H1 (cell line): ENCODE data around the gene RING1. TPM values are rescaled to one million over a fixed set of nuclear protein-coding genes. Genes with fewer than 3 reads are reported as not detected.
A peak's percentile ranks its signal among the peaks of the same experiment; 100 is the strongest.

Experiments
- CTCF ChIA-PET: fragments of 300-600 bp; sonication (Branson Sonifier 250); formaldehyde crosslinking; loops from one replicate; lab custom pipeline; 2021; ENCODE audit not compliant: partially characterized antibody; lab: Charles Lee
- POLR2A ChIA-PET: fragments of 300-600 bp; sonication (Branson Sonifier 250); formaldehyde crosslinking; loops from one replicate; lab custom pipeline; 2021; ENCODE audit warnings: inconsistent platforms; ENCODE audit not compliant: partially characterized antibody; lab: Charles Lee
- DNase-seq, 2 experiments: peaks; one replicate each; pipeline versions ENCODE4 v3.0.0 to v3.0.0-alpha.2; 2010 to 2022; ENCODE audit warnings: low spot score in 2 of 2, low read depth in 1 of 2, mixed read lengths in 1 of 2
- FAIRE-seq: peaks from 2 replicates; lab custom pipeline; 2011; peaks lifted over from hg19 to GRCh38; lab: Jason Lieb, UNC
- H2AFZ ChIP-seq: 2 replicates; pipeline ENCODE4 v1.8.1; 2012; ENCODE audit warnings: low read length, inconsistent platforms
- H2AK5ac ChIP-seq: 2 replicates; pipeline ENCODE4 v1.6.1; 2013; ENCODE audit warnings: low read depth, low read length
- H2BK120ac ChIP-seq: replicated peaks from 2 replicates; pipeline ENCODE3; 2013; ENCODE audit warnings: low read depth, low read length, inconsistent platforms
- H2BK12ac ChIP-seq: 2 replicates; pipeline ENCODE4 v1.6.1; 2013; ENCODE audit warnings: low read depth, low read length
- H2BK15ac ChIP-seq: 2 replicates; pipeline ENCODE4 v1.6.1; 2013; ENCODE audit warnings: low read length
- H2BK20ac ChIP-seq: 2 replicates; pipeline ENCODE4 v1.6.1; 2013; ENCODE audit warnings: low read length
- H2BK5ac ChIP-seq: 2 replicates; pipeline ENCODE4 v1.6.1; 2013; ENCODE audit warnings: low read depth, low read length
- H3K14ac ChIP-seq: 2 replicates; pipeline ENCODE4 v1.6.1; 2013; ENCODE audit warnings: inconsistent platforms; ENCODE audit not compliant: insufficient read length
- H3K18ac ChIP-seq: 2 replicates; pipeline ENCODE4 v1.6.1; 2013; ENCODE audit warnings: low read length; ENCODE audit errors: extremely low read depth
- H3K23ac ChIP-seq: 2 replicates; pipeline ENCODE4 v1.6.1; 2013; ENCODE audit warnings: inconsistent platforms; ENCODE audit not compliant: insufficient read length
- H3K23me2 ChIP-seq: 2 replicates; pipeline ENCODE4 v1.6.1; 2013; ENCODE audit warnings: low read depth, low read length
- H3K27ac ChIP-seq: 2 replicates; pipeline ENCODE4 v1.6.1; 2011; ENCODE audit warnings: low read depth, low read length, inconsistent platforms
- H3K27me3 ChIP-seq, 4 experiments: replicated peaks in 1 of 4; 1 replicate in 1 of 4; 2 replicates in 3 of 4; pipeline versions ENCODE4 v1.6.1 to v1.8.1; 2011 to 2013; ENCODE audit warnings: low read length in 3 of 4, mild to moderate bottlenecking in 3 of 4, inconsistent platforms in 2 of 4, mixed read lengths in 2 of 4, moderate library complexity in 1 of 4; ENCODE audit not compliant: control insufficient read depth in 3 of 4, insufficient read depth in 3 of 4; ENCODE audit errors: extremely low read depth in 1 of 4
- H3K36me3 ChIP-seq, 4 experiments: 2 replicates each; pipeline versions ENCODE4 v1.6.1 to v1.8.1; 2011 to 2013; ENCODE audit warnings: mild to moderate bottlenecking in 4 of 4, low read length in 3 of 4, moderate library complexity in 2 of 4, control low read depth in 1 of 4, inconsistent platforms in 1 of 4; ENCODE audit not compliant: insufficient read depth in 4 of 4, control insufficient read depth in 2 of 4
- H3K4ac ChIP-seq: replicated peaks from 2 replicates; pipeline ENCODE3; 2013; ENCODE audit warnings: low read length, low read depth, mixed read lengths, inconsistent platforms; ENCODE audit not compliant: insufficient read length
- H3K4me1 ChIP-seq, 4 experiments: replicated peaks in 1 of 4; 1 replicate in 1 of 4; 2 replicates in 3 of 4; pipeline versions ENCODE4 v1.6.1 to v1.8.1; 2011 to 2013; ENCODE audit warnings: low read length in 3 of 4, inconsistent platforms in 2 of 4, mixed read lengths in 1 of 4; ENCODE audit not compliant: insufficient read depth in 4 of 4, control insufficient read depth in 3 of 4
- H3K4me2 ChIP-seq, 2 experiments: 2 replicates each; pipeline versions ENCODE4 v1.6.1 to v1.8.1; 2011 to 2013; ENCODE audit warnings: low read depth in 2 of 2, low read length in 2 of 2, control low read depth in 1 of 2, inconsistent platforms in 1 of 2, mild to moderate bottlenecking in 1 of 2; ENCODE audit not compliant: insufficient read depth in 1 of 2
- H3K4me3 ChIP-seq, 4 experiments: fragments of 200-600, 300-600 bp in 1 of 4; sonication (generic), shearing (Covaris generic), sonication (Bioruptor Twin) in 1 of 4; 2 replicates each; pipeline versions ENCODE4 v1.5.1 to v1.8.1; 2011 to 2016; ENCODE audit warnings: low read length in 4 of 4, low read depth in 3 of 4, control low read depth in 2 of 4, inconsistent platforms in 2 of 4, mild to moderate bottlenecking in 2 of 4, mixed read lengths in 1 of 4, moderate library complexity in 1 of 4; ENCODE audit not compliant: insufficient read depth in 2 of 4; ENCODE audit errors: extremely low read depth in 1 of 4
- H3K56ac ChIP-seq: replicated peaks from 2 replicates; pipeline ENCODE3; 2013; ENCODE audit warnings: low read depth, mild to moderate bottlenecking, mixed read lengths, low read length, inconsistent platforms; ENCODE audit not compliant: insufficient read length
- H3K79me1 ChIP-seq: 2 replicates; pipeline ENCODE4 v1.6.1; 2013; ENCODE audit warnings: low read depth, low read length, control low read depth
- H3K79me2 ChIP-seq, 2 experiments: 2 replicates each; pipeline versions ENCODE4 v1.6.1 to v1.8.1; 2012 to 2013; ENCODE audit warnings: low read length in 2 of 2, mild to moderate bottlenecking in 2 of 2, inconsistent platforms in 1 of 2; ENCODE audit not compliant: insufficient read depth in 2 of 2, control insufficient read depth in 1 of 2
- H3K9ac ChIP-seq, 4 experiments: replicated peaks in 1 of 4; 1 replicate in 1 of 4; 2 replicates in 3 of 4; pipeline versions ENCODE4 v1.6.1 to v1.8.1; 2011 to 2013; ENCODE audit warnings: low read depth in 3 of 4, low read length in 3 of 4, control low read depth in 2 of 4, mild to moderate bottlenecking in 2 of 4, moderate library complexity in 2 of 4, inconsistent platforms in 1 of 4; ENCODE audit errors: extremely low read depth in 1 of 4
- H3K9me3 ChIP-seq, 2 experiments: 2 replicates each; pipeline versions ENCODE4 v1.6.1 to v1.8.1; 2012 to 2013; ENCODE audit warnings: mild to moderate bottlenecking in 2 of 2, moderate library complexity in 2 of 2, control low read depth in 1 of 2, inconsistent platforms in 1 of 2, low read depth in 1 of 2, low read length in 1 of 2, mixed read lengths in 1 of 2; ENCODE audit not compliant: insufficient read depth in 2 of 2
- H4K20me1 ChIP-seq, 2 experiments: replicated peaks in 1 of 2; 2 replicates each; pipeline versions ENCODE3 to v1.8.1; 2011 to 2013; ENCODE audit warnings: inconsistent platforms in 2 of 2, low read length in 2 of 2, mild to moderate bottlenecking in 1 of 2; ENCODE audit not compliant: insufficient read depth in 2 of 2, control insufficient read depth in 1 of 2
- H4K5ac ChIP-seq: 2 replicates; pipeline ENCODE4 v1.6.1; 2013; ENCODE audit warnings: low read length, low read depth, mixed read lengths, inconsistent platforms; ENCODE audit not compliant: insufficient read length
- H4K8ac ChIP-seq: 2 replicates; pipeline ENCODE4 v1.8.0; 2013; ENCODE audit warnings: mild to moderate bottlenecking, moderate library complexity, low read length, inconsistent platforms; ENCODE audit not compliant: insufficient read depth; ENCODE audit errors: extremely low read depth
- H4K91ac ChIP-seq: replicated peaks from 2 replicates; pipeline ENCODE3; 2013; ENCODE audit warnings: low read length, mixed read lengths, inconsistent platforms; ENCODE audit not compliant: insufficient read length
- ATF3 ChIP-seq: IDR thresholded peaks from 2 replicates; pipeline ENCODE4 v1.6.1; 2011; ENCODE audit warnings: low read depth, mild to moderate bottlenecking, low read length; ENCODE audit not compliant: insufficient read depth
- BRCA1 ChIP-seq: IDR thresholded peaks from 2 replicates; pipeline ENCODE4 v1.6.1; 2012; ENCODE audit warnings: low read depth, low read length, improper control_type of control experiment
- CBX8 ChIP-seq: fragments of 300-800, 300-1000 bp; sonication (generic); IDR thresholded peaks from 2 replicates; pipeline ENCODE4 v1.7.1; 2016; ENCODE audit warnings: low read depth, low read length, borderline replicate concordance
- CHD2 ChIP-seq: IDR thresholded peaks from 2 replicates; pipeline ENCODE4 v1.6.1; 2012; ENCODE audit warnings: low read length, improper control_type of control experiment
- E2F6 ChIP-seq: IDR thresholded peaks from 2 replicates; pipeline ENCODE4 v1.6.1; 2012; ENCODE audit warnings: inconsistent platforms
- EGR1 ChIP-seq: IDR thresholded peaks from 2 replicates; pipeline ENCODE4 v1.6.1; 2011; ENCODE audit warnings: low read depth, low read length, borderline replicate concordance
- GABPA ChIP-seq: IDR thresholded peaks from 2 replicates; pipeline ENCODE4 v1.6.1; 2011; ENCODE audit warnings: mild to moderate bottlenecking, low read length, moderate library complexity, borderline replicate concordance; ENCODE audit not compliant: insufficient read depth
- KDM5A ChIP-seq: fragments of 200-600 bp; IDR thresholded peaks from 2 replicates; pipeline ENCODE4 v1.7.1; 2012; ENCODE audit warnings: mild to moderate bottlenecking, low read length, inconsistent platforms, mixed read lengths
- POU5F1 ChIP-seq: IDR thresholded peaks from 2 replicates; pipeline ENCODE4 v1.6.1; 2011; ENCODE audit warnings: low read depth, mild to moderate bottlenecking, low read length, moderate library complexity
- RFX5 ChIP-seq: IDR thresholded peaks from 2 replicates; pipeline ENCODE4 v1.6.1; 2011; ENCODE audit warnings: low read depth, low read length, improper control_type of control experiment, borderline replicate concordance
- SIRT6 ChIP-seq: IDR thresholded peaks from one replicate; pipeline ENCODE4 v1.7.1; 2012; ENCODE audit warnings: low read length, inconsistent platforms
- TAF7 ChIP-seq: optimal IDR thresholded peaks from 2 replicates; pipeline ENCODE3; 2011; ENCODE audit warnings: low read depth, mild to moderate bottlenecking, inconsistent platforms, low read length, moderate library complexity, borderline replicate concordance
- ZNF274 ChIP-seq: IDR thresholded peaks from 2 replicates; pipeline ENCODE4 v1.7.0; 2012; ENCODE audit warnings: low read length, borderline replicate concordance; ENCODE audit errors: extremely low read depth
- WGBS, 2 experiments: shearing (Covaris generic) in 1 of 2; methylation state at CpG; one replicate each; pipeline versions ENCODE4 v1.1.6 to v1.1.7; 2013 to 2015; ENCODE audit warnings: low lambda C conversion rate in 2 of 2, mixed read lengths in 2 of 2, inconsistent platforms in 1 of 2, low coverage in 1 of 2, missing lambda C conversion rate in 1 of 2; ENCODE audit not compliant: insufficient replicate concordance in 2 of 2, insufficient coverage in 1 of 2, insufficient read length in 1 of 2; ENCODE audit errors: extremely low coverage in 1 of 2, missing lambda C conversion rate in 1 of 2; 5-methylcytosine and 5-hydroxymethylcytosine counted together
- polyA plus RNA-seq, 7 experiments: library from polyadenylated mRNA; depleted of rRNA in 3 of 7; stranded (reverse) in 5 of 7; unstranded in 2 of 7; fragments of >200 nt in 5 of 7; fragments of 200-250 nt in 2 of 7; gene quantifications; 1 replicate in 5 of 7; 2 replicates in 1 of 7; 4 replicates in 1 of 7; pipeline versions ENCODE4 v1.2.1 to v1.2.3, GENCODE V29; 2011 to 2013; ENCODE audit warnings: missing spikeins in 2 of 7, mixed read lengths in 2 of 7
- total RNA-seq: library from RNA; stranded (reverse); fragmentation: NEBNext Ultra II Directional; extraction: Animal tissue kit (Norgen Biotek cat#: 25700); gene quantifications from 2 replicates; pipeline ENCODE4 v1.2.1, GENCODE V29; 2021

RING1 gene
- total and polyA plus RNA-seq, 2 of the 8 experiments (the other 6 are each of a cell fraction or from before 2014, with no cell fraction given): 16.4 to 26.0 TPM

GRCh38 chr6:33189164-33189563 lies 19.1 kb upstream of the RING1 start:
- Histone ChIP-seq H3K23ac (no peak overlapping the region), H3K27ac (no peak overlapping the region), H3K9me3 (no peaks in the 10 kb centered on the region), H3K79me2 (no peaks in the 10 kb centered on the region), H4K20me1 (no peaks in the 10 kb centered on the region), H3K27me3 (peaks cover 0 to 17% (median 15%) of the 10 kb centered on the region in 4 experiments; a peak in 6 of 7 replicates), H3K4me3 (no peak overlapping the region), H3K36me3 (peaks cover 0 to under 1% (median 0%) of the 10 kb centered on the region in 4 experiments; a peak in 2 of 8 replicates), H2BK120ac (no peak overlapping the region), H2AFZ (no peak overlapping the region), H2BK5ac (no peak overlapping the region), H3K4me1 (peaks cover 0 to 13% (median 10%) of the 10 kb centered on the region in 4 experiments; a peak in 6 of 7 replicates), H3K56ac (no peak overlapping the region), H3K4me2 (no peak overlapping the region), H4K8ac (no peak overlapping the region), H2BK12ac (no peak overlapping the region), H3K79me1 (no peaks in the 10 kb centered on the region), H2BK15ac (0 out of 2 replicates have a peak overlapping the region, but pooled peaks have one; percentile 33), H4K91ac (no peak overlapping the region), H3K4ac (no peak overlapping the region), H4K5ac (no peak overlapping the region), H2BK20ac (no peak overlapping the region), H2AK5ac (no peak overlapping the region), H3K14ac (no peak overlapping the region), H3K23me2 (peaks cover 11% of the 10 kb centered on the region), H3K18ac (no peak overlapping the region), H3K9ac (no peak overlapping the region)
- POLR2A ChIA-PET: interaction anchor here (1.0 to 1.4 kb wide), 3 partner anchors 9 to 217 kb away, joined by 3 to 6 read pairs (median 3); no protein-coding TSS in a partner anchor
- DNase-seq (no peak), FAIRE-seq (no peak)
- 91% methylated on average over 8 of the region's 8 CpGs; no CpG with 5 or more reads in 1 of the 2 experiments for WGBS, 2 experiments
- CTCF ChIA-PET: interaction anchor here (1.0 to 2.0 kb wide), 9 partner anchors 9 to 189 kb away, joined by 3 to 11 read pairs (median 6); no protein-coding TSS in a partner anchor
- no peak for TF ChIP-seq EGR1
- no peak for TF ChIP-seq CBX8
- TF ChIP-seq E2F6: no peak
- no peak for TF ChIP-seq ZNF274
- no peak for TF ChIP-seq POU5F1
- TF ChIP-seq BRCA1: no peak
- TF ChIP-seq CHD2: no peak
- TF ChIP-seq RFX5: no peak
- no peak for TF ChIP-seq GABPA
- TF ChIP-seq TAF7: no peak
- no peak for TF ChIP-seq KDM5A
- TF ChIP-seq SIRT6: no peak
- no peak for TF ChIP-seq ATF3
